ENCODE data around the gene GPR108.
A peak's percentile ranks its signal among the peaks of the same experiment; 100 is the strongest.

DNA sequence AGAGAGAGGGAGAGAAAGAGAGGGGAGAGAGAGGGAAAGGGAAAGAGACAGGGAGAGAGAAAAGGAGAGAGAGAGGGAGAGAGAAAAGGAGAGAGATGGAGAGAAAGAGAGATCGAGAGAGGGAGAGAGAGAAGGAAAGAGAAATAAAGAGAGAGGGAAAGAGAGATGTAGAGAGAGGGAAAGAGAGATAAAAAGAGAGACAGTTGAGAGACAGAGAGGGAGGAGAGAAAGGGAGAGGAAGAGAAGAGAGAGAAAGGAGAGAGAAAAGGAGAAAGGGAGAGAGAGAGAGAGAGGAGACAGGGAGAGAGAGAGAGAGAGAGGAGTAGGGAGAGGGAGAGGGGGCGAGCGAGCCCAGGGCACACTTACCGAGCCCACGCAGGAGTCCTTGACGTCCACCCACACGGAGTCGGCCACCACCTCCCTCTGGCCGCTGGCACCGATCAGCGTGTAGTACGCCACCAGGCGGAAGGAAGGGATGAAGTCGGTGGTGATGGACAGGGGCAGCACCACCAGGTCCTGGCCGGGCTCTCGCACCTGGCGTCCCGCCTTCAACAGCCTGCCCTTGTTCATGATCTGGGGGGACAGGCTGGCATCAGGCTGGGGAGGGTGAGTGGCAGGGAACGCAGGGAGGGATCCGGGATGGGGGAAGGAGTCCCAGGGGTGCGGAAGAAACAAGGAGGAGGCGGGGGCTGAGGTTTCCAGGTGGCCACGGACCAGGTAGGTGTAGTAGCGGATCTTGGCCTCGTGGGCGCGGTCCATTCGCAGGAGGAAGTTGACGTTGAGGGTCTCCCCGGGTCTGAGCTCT is 26.9 kb downstream of the GPR108 start:
- TF ChIP-seq CTCF (IDR thresholded peaks at IDR 0.05; ENCODE audit: control extremely low read depth in 1 of 3, insufficient read depth in 1 of 3, low read depth in 1 of 3, low read length in 3 of 3) (peak; percentile 54 to 84 (median 62)), TEAD4 (IDR thresholded peaks at IDR 0.05; ENCODE audit: low read depth, low read length) (no peak), POLR2A (IDR thresholded peaks at IDR 0.05; ENCODE audit: control extremely low read depth in 1 of 2, low read depth in 2 of 2, low read length in 2 of 2) (no peak), ZNF274 (IDR thresholded peaks at IDR 0.05; ENCODE audit: borderline replicate concordance, extremely low read depth, low read length) (no peak), SP2 (IDR thresholded peaks at IDR 0.05; ENCODE audit: low read length) (no peak), JUND (IDR thresholded peaks at IDR 0.05; ENCODE audit: low read length) (no peak), CEBPB (IDR thresholded peaks at IDR 0.05; ENCODE audit: low read depth, low read length) (no peak), RBBP5 (IDR thresholded peaks at IDR 0.05; ENCODE audit: borderline replicate concordance, low read depth, low read length) (no peak), RFX5 (IDR thresholded peaks at IDR 0.05; ENCODE audit: borderline replicate concordance, low read depth, low read length) (no peak), RAD21 (IDR thresholded peaks at IDR 0.05 in 1 of 2, conservative IDR thresholded peaks at IDR 0.05 in 1 of 2; ENCODE audit: low read depth in 2 of 2, low read length in 2 of 2) (peak; percentile 22 to 36; a peak in 2 of 4 replicates), TAF1 (IDR thresholded peaks at IDR 0.05; ENCODE audit: low read depth, low read length) (no peak), EP300 (IDR thresholded peaks at IDR 0.05; ENCODE audit: borderline replicate concordance in 1 of 2, low read depth in 2 of 2, low read length in 2 of 2) (no peak), POLR2AphosphoS5 (IDR thresholded peaks at IDR 0.05; ENCODE audit: low read depth, low read length) (no peak)
